HG02798 (cell line): ENCODE measurements around the gene HAUS1.
"Not testable (repeated sequence)": the region's sequence is repeated elsewhere in the genome, so short reads cannot be mapped to it uniquely, and the experiment has no call there.

ENCODE experiments used
- ATAC-seq: cut with Tn5 transposase; IDR thresholded peaks from one replicate; pipeline ENCODE4 v1.9.1; 2021; ENCODE audit warnings: mild to moderate bottlenecking; ENCODE audit not compliant: unreplicated experiment, poor library complexity

Gene HAUS1

DNA sequence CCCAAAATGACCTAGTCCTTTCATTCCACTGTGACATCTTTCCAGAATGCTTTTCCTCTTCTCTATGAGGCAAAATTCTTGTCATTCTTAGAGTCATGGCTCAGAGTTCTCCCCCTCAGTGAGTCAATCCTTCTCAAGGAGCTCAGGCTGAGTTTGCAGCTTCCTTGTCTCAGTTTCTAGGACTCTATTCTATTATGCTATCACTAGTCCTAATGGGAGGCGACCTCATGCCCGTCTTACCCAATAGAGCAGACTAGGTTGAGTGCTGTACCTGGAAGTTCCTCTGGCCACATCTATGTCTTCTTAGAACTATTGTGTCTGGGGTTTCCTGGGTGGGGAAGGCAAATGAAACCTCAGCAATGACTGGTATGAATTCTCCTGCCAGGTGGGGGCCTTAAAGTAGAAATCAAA lies 51.5 kb downstream of the HAUS1 start:
- no peak for ATAC-seq

DNA sequence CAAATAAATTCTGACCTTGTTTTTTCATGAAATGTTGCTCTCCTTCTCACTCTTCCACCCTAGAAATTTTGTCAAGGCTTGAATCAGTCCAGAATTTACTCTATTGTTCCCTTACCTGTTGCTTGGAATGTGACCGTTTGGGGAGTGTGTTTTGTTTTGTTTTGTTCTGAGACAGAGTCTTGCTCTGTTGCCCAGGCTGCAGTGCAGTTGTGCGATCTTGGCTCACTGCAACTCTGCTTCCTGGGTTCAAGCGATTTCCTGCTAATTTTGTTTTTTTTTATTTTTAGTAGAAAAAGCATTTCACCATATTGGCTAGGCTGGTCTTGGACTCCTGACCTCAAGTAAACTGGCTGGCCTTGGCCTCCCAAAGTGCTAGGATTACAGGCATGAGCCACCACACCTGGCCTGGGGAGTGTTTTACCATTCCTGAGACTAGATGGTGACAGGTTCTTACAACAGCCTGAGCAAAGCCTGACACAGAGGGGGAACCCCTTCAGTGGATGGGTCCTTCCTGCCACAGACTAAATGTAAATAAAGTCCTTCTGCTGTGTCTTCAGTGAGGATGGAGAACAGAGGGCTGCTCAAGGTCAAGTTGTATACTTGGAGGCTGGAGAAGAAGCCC lies 52.0 kb downstream of the HAUS1 start:
- ATAC-seq = no peak

DNA sequence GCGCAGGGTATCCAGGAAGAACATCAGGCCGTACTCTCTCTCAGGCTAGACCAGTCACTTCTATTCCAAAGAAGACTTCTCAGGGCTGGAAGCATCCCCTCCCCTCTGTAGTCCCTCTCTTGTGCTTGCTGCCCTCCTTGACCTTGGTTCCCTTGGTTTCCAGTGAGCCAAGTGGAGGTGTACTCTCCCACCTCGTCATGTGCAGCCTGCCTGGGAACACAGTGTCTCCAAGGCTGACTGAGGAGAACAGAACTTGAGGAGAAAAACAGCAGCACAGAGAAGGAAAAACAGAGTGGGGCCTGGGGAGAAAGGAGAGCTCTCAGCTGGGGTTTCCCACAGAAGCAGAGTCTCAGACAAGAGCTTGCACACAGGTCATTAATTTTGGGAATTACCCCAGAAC lies 52.7 kb downstream of the HAUS1 start:
- ATAC-seq = no peak

DNA sequence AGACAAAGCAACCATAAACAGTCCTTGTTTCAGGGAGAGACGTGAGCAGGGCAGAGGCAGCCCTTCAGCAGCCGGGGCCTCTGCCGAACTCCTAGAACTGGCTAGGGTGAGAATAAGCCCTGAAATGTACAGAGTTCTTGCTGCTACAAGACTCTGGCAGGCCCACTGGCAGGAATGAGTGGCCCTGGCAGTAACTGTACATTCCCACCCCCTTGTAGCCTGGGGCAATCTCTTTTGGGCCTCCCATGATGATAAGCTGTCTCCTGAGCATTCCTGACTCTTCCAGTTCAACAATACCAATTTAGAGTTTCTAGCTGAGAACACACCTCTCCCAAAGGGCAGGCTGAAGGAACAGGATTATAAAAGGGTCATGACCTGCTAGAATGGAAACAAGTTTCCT lies 54.3 kb downstream of the HAUS1 start:
- no peak for ATAC-seq

DNA sequence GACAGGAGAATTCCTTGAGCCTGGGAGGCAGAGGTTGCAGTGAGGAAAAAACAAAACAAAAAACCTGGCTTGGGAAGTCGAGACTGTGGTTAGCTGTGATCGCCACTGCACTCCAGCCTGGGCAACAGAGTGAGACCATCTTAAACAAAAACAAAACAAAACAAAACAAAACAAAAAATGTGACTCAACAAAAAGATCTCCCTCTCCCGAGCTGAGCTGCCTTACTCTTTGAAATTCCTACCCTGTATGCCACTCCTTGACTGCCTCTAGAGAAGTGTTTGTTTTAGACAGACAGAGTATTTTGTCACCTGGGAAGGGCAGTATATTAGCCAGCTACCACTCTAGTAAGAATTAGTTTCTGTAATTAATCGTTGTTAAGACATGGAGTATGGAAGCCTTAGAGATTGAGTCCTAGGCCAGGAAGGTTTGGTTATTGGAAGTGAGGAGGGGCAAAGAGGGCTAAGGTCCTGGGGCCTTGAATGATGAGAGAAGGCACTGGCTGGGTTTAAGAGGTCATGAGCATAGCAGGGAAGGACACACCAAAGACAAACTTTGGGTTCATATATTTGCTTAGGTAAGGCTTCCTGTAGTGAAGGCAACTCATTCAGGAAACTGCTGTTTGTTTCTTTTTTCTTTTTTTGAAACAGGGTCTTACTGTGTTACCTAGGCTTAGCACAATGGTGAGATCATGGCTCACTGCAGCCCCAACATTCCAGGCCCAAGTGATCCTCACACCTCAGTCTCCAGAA lies 56.0 kb downstream of the HAUS1 start:
- ATAC-seq = no peak

DNA sequence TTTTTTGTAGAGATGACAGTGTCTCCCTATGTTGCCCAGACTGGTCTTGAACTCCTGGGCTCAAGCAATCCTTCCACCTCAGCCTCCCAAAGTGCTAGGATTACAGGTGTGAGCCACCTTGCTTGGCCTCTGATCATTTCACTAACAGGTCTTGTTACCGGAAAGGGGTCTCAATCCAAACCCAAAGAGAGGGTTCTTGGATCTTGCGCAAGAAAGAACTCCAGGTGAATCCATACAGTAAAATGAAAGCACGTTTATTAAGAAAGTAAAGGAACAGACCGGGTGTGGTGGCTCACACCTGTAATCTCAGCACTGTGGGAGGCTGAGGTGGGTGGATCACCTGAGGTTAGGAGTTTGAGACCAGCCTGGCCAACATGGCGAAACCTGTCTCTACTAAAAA lies 56.7 kb downstream of the HAUS1 start:
- ATAC-seq = not testable (repeated sequence)

DNA sequence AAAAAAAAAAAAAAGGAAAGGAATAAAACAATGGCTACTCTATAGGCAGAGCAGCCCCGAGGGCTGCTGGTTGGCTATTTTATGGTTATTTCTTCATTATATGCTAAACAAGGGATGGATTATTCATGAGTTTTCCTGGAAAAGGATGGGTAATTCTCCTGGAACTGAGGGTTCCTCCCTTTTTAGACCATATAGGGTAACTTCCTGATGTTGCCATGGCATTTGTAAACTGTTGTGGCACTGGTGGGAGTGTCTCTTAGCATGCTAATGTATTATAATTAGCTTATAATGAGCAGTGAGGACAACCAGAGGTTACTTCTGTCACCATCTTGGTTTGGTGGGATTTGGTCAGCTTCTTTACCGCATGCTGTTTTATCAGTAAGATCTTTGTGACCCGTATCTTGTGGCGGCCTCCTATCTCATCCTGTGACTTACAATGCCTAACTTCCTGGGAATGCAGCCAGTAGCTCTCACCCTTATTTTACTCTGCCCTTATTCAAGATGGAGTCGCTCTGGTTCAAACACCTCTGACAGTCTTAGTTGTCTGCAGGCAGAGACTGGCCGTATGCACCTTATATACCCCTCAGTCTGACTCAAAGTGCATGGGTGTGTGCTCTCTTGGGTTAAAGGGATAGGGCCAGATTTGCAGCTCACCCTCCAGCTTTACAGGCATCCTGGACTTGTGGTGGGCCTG lies 57.7 kb downstream of the HAUS1 start:
- no peak for ATAC-seq

DNA sequence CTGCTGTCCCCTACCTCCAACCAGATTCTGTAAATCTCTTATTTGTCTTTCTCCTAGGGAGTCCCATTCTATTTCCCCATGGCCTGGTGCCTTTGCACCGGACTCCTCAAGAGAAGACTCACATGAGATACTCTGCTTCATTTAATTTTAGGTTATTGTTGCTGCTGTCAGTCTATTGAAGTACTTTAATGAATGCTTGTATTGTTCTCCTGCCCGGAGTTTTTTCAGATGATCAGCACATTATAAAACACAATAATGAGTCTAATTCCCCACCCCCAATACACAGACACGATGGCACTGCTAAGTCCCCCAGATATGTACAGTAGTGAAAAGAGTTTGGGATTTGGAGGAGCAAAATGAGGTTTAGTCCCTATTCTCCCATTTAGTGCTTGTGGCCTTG lies 58.9 kb downstream of the HAUS1 start:
- no peak for ATAC-seq

DNA sequence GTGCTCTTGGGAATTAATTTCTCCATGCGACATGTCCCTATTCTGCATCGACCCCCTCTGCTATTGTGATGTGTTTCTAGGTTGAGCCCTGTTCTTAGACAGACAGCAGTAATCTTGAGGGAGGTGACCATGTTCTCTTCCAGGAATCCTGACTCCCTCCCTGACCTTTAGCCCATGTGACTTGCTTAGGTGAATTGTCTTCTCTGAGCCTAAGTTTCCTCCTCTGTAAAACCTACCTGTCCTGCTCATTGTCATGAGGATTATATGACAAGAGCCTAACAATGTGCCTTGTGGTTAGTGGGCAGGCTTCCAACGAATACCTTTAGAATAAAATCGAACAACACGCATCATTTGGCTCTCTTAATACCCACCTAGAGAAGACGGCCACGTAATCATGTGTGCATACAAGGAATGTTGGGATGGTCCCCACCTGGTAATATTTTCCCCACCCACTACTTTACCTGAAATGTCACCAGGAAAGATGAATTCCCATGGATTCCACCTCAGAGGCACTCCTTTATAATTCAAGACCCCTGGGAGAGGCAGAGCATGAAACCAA lies 59.8 kb downstream of the HAUS1 start:
- ATAC-seq = no peak

DNA sequence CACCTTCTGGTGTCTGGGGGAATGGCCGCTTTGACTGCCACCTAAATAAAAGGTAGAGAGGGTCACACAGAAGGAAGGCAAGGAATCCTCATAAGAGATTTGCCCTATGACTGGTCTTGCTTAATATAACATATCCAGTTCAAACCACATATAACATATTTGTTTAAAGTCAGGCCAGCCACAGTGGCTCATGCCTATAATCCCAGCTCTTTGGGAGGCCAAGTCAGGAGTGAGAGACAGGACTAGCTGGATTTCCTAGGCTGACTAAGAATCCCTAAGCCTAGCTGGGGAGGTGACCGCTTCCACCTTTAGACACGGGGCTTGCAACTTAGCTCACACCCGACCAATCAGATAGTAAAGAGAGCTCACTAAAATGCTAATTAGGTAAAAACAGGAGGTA lies 60.3 kb downstream of the HAUS1 start:
- not testable (repeated sequence) for ATAC-seq

DNA sequence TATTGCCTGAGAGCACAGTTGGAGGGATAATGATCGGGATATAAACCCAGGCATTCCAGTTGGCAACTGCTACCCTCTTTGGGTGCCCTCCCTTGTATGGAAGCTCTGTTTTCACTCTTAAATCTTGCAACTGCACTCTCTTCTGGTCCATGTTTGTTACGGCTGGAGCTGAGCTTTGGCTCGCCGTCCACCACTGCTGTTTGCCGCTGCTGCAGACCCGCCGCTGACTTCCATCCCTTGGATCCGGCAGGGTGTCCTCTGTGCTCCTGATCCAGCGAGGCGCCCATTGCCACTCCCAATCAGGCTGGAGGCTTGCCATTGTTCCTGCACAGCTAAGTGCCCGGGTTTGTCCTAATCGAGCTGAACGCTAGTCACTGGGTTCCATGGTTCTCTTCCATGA lies 60.7 kb downstream of the HAUS1 start:
- ATAC-seq = no peak

DNA sequence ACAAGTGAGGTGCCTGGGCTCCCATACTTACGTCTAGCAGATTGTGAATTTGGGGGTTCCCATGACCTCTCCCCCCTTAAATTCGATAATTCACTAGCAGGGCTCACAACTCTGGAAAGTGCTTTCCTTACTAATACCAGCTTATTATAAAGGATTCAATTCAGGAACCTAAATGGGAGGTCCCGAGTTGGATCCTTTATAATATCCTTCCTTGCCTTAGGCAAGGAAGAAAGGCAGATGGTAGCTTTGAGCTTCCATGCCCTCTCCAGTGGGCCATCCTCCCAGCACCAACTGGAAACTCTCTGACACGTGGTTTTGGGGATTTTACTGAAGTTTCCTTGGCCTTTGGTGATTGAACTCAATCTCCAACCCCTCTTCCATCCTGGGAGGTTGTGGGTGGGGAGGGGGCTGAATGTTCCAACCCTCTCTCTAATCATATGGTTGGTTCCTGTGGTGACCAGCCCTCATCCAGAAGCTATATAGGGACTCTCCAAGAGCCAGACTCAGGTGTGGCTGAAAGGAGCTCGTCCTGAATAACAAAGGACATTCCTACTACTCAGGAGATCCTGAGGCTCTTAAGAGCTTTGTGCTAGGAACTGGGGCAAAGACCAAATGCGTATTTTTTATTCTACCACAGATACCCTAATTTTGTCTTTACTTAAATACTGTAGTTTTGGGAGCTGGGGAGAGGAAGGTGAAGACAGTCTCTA lies 62.2 kb downstream of the HAUS1 start:
- ATAC-seq = no peak

DNA sequence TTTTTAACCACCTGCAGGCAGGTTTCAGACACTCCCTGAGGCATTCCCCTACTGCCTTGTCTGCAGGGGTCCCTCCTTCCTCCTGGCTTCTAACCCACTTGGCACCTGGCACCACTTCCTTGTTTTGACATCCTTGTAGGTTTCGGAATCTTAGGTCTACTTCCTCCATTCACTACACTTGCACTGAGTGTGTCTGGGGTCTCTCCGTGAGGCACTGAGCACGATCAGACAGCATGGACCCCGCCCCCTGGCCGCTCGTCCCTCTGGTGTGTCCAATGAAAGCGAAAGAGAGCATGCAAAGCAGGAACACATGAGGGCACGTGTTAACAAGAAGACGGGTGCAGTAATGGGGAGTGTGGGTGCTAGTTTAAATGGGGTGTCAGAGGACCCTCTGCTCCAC lies 63.8 kb downstream of the HAUS1 start:
- peak; percentile 87 for ATAC-seq

DNA sequence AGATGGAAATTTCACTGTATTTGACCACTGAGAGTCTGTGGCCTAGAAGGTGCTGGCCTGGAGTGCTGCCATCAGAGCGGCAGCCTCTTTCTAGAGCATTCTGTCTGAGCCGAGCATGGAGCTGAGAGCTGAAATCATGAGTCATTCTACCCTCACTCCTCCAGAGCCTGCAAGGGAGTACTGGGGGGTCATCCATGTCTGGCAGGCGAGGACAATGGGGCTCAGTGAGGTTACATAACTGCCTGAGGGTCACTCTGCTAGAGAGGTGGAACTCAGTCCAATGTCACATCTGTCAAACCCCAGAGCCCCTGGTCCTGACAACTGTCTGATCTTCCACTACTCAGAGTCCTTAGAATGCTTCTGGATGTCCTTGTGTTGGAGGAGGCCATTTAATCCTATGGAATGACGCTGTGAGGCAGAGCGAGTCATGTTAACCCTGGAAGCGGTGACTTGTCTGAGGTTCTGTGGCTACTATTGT lies 65.3 kb downstream of the HAUS1 start:
- no peak for ATAC-seq

DNA sequence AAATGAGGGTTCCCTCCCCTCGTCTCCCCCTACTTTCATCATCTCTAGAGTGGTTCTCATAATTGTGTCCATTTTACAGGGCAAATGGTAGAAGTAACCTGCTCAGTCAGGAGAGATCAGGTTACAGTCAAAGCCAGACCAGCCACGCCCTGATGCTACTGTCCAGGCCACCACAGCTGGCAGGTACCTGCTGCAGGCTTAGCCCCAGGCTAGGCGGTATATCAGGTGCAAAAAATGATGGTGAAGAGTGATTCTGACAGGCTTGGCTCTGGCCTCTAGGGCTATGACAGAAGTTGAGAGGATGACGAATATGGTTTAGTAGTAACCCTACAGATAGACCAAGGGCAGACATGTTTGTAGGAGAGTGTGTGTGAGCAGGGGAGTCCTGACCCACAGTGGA lies 67.1 kb downstream of the HAUS1 start:
- ATAC-seq = no peak

DNA sequence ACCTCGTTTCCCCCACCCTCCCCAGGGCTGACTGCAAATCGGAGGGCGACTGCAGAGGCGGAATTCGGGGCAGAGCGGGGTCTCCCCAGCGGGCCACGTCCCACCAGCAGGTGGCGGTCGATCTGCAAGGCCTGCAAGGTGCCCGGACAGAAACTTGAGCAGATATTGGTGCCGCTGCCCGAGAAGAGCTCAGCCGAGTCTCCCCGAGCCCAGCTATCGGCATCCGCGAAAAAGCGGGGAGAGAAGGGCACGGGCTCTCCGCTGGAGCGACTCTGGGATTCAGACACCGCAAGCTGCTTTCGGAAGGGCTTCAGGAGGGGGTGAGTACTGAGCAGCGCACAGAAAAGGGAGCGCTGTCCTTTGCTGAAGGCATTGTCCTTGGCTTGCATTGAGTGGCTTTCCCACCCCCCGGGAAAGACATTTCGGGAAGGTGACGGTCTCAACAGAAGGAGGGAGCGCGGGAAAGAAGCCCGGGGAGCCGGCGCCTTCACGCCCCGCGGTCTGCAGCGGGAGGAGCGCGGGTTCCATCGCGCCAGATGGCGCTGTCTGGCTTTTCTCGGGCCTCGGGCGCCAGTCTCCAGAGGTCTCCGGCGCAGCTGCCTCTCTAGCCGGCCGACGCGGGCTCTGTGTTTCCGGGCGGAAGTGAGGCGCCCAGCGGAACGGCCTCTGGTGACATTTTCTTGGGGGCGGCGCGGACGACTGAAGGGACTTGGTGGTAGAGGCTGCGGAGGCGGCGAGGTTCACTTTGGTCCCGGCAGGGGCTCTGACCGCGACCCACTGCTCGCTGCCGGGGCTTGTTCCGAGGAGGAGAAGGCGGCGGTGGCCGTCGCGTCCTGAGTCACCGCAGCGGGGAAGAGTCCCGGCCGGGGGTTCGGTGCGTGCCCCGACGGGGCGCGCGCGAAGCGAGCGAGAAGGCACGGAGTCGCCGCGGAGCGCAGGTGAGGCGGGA lies 69.5 kb downstream of the HAUS1 start:
- ATAC-seq = peak; percentile 90

DNA sequence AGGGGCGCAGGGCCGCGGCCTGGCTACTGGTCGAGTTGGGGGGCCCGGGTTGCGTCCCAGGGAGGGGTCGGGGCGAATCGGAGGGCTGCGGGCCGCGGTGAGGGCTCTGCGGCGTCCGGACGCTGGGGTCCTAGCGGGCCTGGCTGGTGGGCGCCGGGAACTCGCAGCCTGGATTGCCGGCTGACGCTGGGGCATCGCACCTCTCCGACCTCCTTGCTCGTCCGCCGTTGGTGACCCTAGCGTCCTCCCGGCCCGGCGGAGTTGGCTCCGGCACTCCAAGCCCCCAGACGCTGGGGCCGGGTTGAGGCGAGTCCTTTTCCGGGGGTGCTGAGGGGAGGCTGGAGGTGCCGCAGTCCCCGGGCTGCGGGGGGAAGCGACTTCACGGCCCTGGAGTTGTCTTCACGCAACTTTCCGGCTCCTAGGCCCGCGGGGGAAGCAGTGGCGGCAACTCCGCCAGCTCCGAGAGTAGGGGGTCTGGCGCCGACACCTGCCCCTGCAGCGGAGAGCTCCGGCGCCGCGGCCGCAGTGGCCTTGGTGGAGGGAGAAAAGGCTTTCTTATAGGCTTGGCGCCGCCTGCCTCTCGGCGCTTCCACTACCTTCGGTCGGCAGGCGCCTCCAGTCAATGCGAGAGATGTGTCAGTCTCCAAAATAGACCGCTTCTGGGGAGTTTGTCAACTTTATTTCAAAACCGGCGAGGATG lies 70.3 kb downstream of the HAUS1 start:
- peak; percentile 16 for ATAC-seq

DNA sequence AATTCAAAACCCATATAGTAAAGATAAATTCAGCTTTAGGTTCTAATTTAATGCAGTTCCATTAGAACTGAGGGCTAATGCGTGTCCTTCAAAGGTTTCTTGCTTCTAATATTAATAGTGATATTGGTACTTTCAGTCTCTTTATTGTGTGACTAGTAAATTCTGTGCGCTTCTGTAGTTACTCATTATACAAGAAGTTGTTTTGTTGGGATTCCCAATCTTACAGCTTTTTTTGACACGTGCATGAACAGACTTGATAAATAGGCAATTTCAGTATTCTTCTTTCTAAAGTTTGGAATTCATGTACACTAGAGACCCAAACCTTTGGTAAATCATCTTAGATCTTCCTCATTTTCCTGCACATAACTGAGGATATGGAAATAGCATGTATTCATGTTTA lies 71.8 kb downstream of the HAUS1 start:
- ATAC-seq = no peak
